ENCODE results near the gene PTPRT.

DNA sequence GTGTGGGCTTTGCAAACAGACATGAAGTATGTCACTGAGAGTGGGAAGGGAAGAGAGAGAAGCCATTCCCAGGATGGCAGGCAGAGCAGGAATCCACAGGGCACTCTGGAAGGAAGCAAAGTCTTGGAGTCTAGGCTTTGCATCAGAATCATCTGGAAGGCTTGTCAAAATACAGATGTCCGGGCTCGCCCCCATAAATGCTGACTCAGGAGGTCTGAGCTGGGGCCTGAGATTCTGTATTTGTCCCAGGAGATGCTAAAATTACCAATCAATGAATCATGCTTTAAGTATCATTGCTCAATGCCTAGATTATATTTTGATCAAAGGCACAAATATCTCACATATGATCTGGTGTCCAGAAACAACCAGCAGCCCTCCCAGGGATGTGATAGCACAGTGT lies 46.3 kb upstream of the PTPRT start:
- TF ChIP-seq POLR2A (IDR thresholded peaks at IDR 0.05; ENCODE audit: low read depth, low read length), result no peak
- TF ChIP-seq, protein P1, sequence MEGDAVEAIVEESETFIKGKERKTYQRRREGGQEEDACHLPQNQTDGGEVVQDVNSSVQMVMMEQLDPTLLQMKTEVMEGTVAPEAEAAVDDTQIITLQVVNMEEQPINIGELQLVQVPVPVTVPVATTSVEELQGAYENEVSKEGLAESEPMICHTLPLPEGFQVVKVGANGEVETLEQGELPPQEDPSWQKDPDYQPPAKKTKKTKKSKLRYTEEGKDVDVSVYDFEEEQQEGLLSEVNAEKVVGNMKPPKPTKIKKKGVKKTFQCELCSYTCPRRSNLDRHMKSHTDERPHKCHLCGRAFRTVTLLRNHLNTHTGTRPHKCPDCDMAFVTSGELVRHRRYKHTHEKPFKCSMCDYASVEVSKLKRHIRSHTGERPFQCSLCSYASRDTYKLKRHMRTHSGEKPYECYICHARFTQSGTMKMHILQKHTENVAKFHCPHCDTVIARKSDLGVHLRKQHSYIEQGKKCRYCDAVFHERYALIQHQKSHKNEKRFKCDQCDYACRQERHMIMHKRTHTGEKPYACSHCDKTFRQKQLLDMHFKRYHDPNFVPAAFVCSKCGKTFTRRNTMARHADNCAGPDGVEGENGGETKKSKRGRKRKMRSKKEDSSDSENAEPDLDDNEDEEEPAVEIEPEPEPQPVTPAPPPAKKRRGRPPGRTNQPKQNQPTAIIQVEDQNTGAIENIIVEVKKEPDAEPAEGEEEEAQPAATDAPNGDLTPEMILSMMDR (IDR thresholded peaks at IDR 0.05 in 2 of 3, conservative IDR thresholded peaks at IDR 0.05 in 1 of 3; ENCODE audit: control insufficient read depth in 2 of 3, extremely low read depth in 1 of 3, insufficient read depth in 1 of 3, low read depth in 3 of 3, low read length in 3 of 3), result no peak
- TF ChIP-seq, protein P2, sequence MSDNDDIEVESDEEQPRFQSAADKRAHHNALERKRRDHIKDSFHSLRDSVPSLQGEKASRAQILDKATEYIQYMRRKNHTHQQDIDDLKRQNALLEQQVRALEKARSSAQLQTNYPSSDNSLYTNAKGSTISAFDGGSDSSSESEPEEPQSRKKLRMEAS (IDR thresholded peaks at IDR 0.05; ENCODE audit: low read depth, low read length), result no peak
- TF ChIP-seq CREM (IDR thresholded peaks at IDR 0.05; ENCODE audit: low read depth), result no peak
